Measurements from ENCODE around the gene USP15. TPM values are rescaled to one million over a fixed set of nuclear protein-coding genes. Genes with fewer than 3 reads are reported as not detected.

USP15 gene
- total RNA-seq, 2 donors from 2014 or later: 27.9 to 29.1 TPM

DNA sequence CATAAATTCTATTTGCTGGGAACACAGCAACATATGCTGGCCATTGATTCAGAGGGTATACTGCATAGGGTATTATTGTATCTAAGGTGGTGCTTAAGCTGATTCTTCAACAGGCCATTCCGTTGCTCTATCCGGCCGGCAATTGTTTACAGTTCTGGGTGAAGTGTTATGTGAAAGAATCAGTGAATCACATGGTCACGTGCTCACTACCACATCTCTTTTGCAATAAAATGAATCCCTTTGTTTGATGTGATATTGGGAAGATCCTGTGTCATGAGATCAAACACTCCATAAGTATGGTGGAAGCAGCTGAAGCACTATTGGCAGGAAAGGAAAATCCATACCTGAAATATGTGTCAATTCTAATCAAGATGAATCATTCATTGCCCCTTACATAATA, 7.6 kb upstream of the USP15 start:
- H3K27ac ChIP-seq (ENCODE audit: low read depth, low read length): no peak overlapping the region
- no peak overlapping the region for H3K4me3 Mint-ChIP-seq
- H3K27me3 Mint-ChIP-seq (ENCODE audit: insufficient read depth): no peaks in the 10 kb centered on the region
- WGBS, 2 experiments (ENCODE audit: insufficient coverage in 1 of 2, insufficient read length in 1 of 2): 75% methylated on average over 3 of the region's 4 CpGs; no CpG with 5 or more reads in 1 of the 2 experiments
- DNase-seq: no peak
- peaks cover 4% of the 10 kb centered on the region for H3K4me1 ChIP-seq (ENCODE audit: control insufficient read depth, insufficient read depth, low read length)
- no peak overlapping the region for H3K27ac Mint-ChIP-seq
- H3K27me3 ChIP-seq (ENCODE audit: control insufficient read depth, insufficient read depth, low read length, poor library complexity, severe bottlenecking): no peaks in the 10 kb centered on the region
- H3K9me3 Mint-ChIP-seq: no peaks in the 10 kb centered on the region
- H3K9me3 ChIP-seq (ENCODE audit: control insufficient read depth, low read length): no peaks in the 10 kb centered on the region
- no peak overlapping the region for H3K4me3 ChIP-seq (ENCODE audit: low read length)
- H3K36me3 ChIP-seq (ENCODE audit: control insufficient read depth, insufficient read depth, low read length): no peaks in the 10 kb centered on the region
- TF ChIP-seq, protein P1, sequence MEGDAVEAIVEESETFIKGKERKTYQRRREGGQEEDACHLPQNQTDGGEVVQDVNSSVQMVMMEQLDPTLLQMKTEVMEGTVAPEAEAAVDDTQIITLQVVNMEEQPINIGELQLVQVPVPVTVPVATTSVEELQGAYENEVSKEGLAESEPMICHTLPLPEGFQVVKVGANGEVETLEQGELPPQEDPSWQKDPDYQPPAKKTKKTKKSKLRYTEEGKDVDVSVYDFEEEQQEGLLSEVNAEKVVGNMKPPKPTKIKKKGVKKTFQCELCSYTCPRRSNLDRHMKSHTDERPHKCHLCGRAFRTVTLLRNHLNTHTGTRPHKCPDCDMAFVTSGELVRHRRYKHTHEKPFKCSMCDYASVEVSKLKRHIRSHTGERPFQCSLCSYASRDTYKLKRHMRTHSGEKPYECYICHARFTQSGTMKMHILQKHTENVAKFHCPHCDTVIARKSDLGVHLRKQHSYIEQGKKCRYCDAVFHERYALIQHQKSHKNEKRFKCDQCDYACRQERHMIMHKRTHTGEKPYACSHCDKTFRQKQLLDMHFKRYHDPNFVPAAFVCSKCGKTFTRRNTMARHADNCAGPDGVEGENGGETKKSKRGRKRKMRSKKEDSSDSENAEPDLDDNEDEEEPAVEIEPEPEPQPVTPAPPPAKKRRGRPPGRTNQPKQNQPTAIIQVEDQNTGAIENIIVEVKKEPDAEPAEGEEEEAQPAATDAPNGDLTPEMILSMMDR (conservative IDR thresholded peaks at IDR 0.05): no peak
- peaks cover 4% of the 10 kb centered on the region for H3K4me1 Mint-ChIP-seq
- H3K36me3 Mint-ChIP-seq (ENCODE audit: low read depth): no peaks in the 10 kb centered on the region
- no peak overlapping the region for H3K9ac ChIP-seq (ENCODE audit: extremely low read depth, low read length, poor library complexity, severe bottlenecking)

DNA sequence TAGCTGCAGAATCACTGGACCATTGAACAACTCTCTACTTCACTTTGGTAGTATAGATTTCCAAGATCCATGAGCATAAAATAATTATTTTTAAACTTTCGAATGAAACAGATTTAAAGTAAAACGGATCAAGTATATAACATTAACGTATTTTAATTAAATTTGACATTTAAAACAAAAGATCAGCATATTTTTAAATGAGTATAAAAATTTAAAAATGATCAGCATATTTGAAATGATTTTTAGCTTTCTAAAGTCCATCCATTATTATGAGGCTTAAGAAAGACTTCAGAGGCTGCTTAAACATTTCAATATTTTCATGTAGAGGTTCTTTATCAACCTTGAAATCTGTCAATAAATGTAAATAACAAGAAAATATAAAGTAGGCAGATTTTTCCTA, 5.2 kb upstream of the USP15 start:
- H3K9ac ChIP-seq (ENCODE audit: extremely low read depth, low read length, poor library complexity, severe bottlenecking): no peak overlapping the region
- DNase-seq: no peak
- no peak overlapping the region for H3K4me3 Mint-ChIP-seq
- no peaks in the 10 kb centered on the region for H3K27me3 ChIP-seq (ENCODE audit: control insufficient read depth, insufficient read depth, low read length, poor library complexity, severe bottlenecking)
- H3K27ac Mint-ChIP-seq: no peak overlapping the region
- H3K4me3 ChIP-seq (ENCODE audit: low read length): no peak overlapping the region
- no peaks in the 10 kb centered on the region for H3K4me1 ChIP-seq (ENCODE audit: control insufficient read depth, insufficient read depth, low read length)
- 100% methylated on average over 1 of the region's 3 CpGs; no CpG with 5 or more reads in 1 of the 2 experiments for WGBS, 2 experiments (ENCODE audit: insufficient coverage in 1 of 2, insufficient read length in 1 of 2)
- TF ChIP-seq, protein P1 (conservative IDR thresholded peaks at IDR 0.05): no peak
- no peaks in the 10 kb centered on the region for H3K36me3 ChIP-seq (ENCODE audit: control insufficient read depth, insufficient read depth, low read length)
- H3K27me3 Mint-ChIP-seq (ENCODE audit: insufficient read depth): no peaks in the 10 kb centered on the region
- H3K27ac ChIP-seq (ENCODE audit: low read depth, low read length): no peak overlapping the region
- no peaks in the 10 kb centered on the region for H3K9me3 ChIP-seq (ENCODE audit: control insufficient read depth, low read length)
- H3K4me1 Mint-ChIP-seq: no peaks in the 10 kb centered on the region
- no peaks in the 10 kb centered on the region for H3K36me3 Mint-ChIP-seq (ENCODE audit: low read depth)
- H3K9me3 Mint-ChIP-seq: no peaks in the 10 kb centered on the region

- no peaks in the 10 kb centered on the region for H3K4me1 ChIP-seq (ENCODE audit: control insufficient read depth, insufficient read depth, low read length)
- H3K9me3 Mint-ChIP-seq: no peaks in the 10 kb centered on the region
- no peak overlapping the region for H3K27ac Mint-ChIP-seq
- no peaks in the 10 kb centered on the region for H3K4me1 Mint-ChIP-seq
- H3K9me3 ChIP-seq (ENCODE audit: control insufficient read depth, low read length): no peaks in the 10 kb centered on the region
- no peak overlapping the region for H3K27ac ChIP-seq (ENCODE audit: low read depth, low read length)
- no peaks in the 10 kb centered on the region for H3K27me3 Mint-ChIP-seq (ENCODE audit: insufficient read depth)
- no peak overlapping the region for H3K4me3 Mint-ChIP-seq
- no peak overlapping the region for H3K9ac ChIP-seq (ENCODE audit: extremely low read depth, low read length, poor library complexity, severe bottlenecking)
- H3K27me3 ChIP-seq (ENCODE audit: control insufficient read depth, insufficient read depth, low read length, poor library complexity, severe bottlenecking): no peaks in the 10 kb centered on the region
- no peaks in the 10 kb centered on the region for H3K36me3 ChIP-seq (ENCODE audit: control insufficient read depth, insufficient read depth, low read length)
- no peaks in the 10 kb centered on the region for H3K36me3 Mint-ChIP-seq (ENCODE audit: low read depth)
- TF ChIP-seq, protein P1 (conservative IDR thresholded peaks at IDR 0.05): no peak
- no peak overlapping the region for H3K4me3 ChIP-seq (ENCODE audit: low read length)
- 75 to 83% methylated on average over 4 to 8 of the region's 8 CpGs for WGBS, 2 experiments (ENCODE audit: insufficient coverage in 1 of 2, insufficient read length in 1 of 2)
- no peak for DNase-seq
Observed at GRCh38 chr12:62256408-62257096, 3.7 kb upstream of the USP15 start.

Data from endodermal cell (in vitro differentiated cells).